PC-3 (cell line): ENCODE results near the gene UGT1A9.

Experiments
- CTCF ChIP-seq: fragments of 300-600 bp; sonication (generic); conservative IDR thresholded peaks from 2 replicates; pipeline ENCODE4 v1.5.1; 2017; ENCODE audit warnings: antibody characterized with exemption, low read depth, mild to moderate bottlenecking, low read length
- EZH2 ChIP-seq: fragments of 300-600 bp; sonication (generic); IDR thresholded peaks from one replicate; pipeline ENCODE4 v1.6.1; 2017; ENCODE audit warnings: antibody characterized with exemption, mild to moderate bottlenecking, low read length; ENCODE audit not compliant: unreplicated experiment
- EZH2phosphoT487 ChIP-seq: fragments of 300-600 bp; sonication (generic); IDR thresholded peaks from 2 replicates; pipeline ENCODE4 v1.6.1; 2018; ENCODE audit warnings: mild to moderate bottlenecking, antibody characterized with exemption, low read length, borderline replicate concordance

- no peak for TF ChIP-seq CTCF
- no peak for TF ChIP-seq EZH2
- no peak for TF ChIP-seq EZH2phosphoT487
These were observed 93.1 kb downstream of the UGT1A9 start for GRCh38 chr2:233764761-233765160.
